GM12878 (cell line): ENCODE results near the gene TIGAR. TPM values are rescaled to one million over a fixed set of nuclear protein-coding genes. Genes with fewer than 3 reads are reported as not detected.
A peak's percentile ranks its signal among the peaks of the same experiment; 100 is the strongest.

Experiments used
- ATAC-seq: fragments of 200-7000 bp; cut with Tn5 transposase; 3 replicates; pipeline ENCODE4 v1.9.1; 2020; ENCODE audit warnings: mild to moderate bottlenecking, moderate library complexity
- BruUV-seq: library from RNA; stranded (reverse); fragments of 400-500 nt; replicated peaks from 2 replicates; lab custom pipeline; 2021; lab: Mats Ljungman, UMichigan
- CTCF ChIA-PET: fragments of 300-600 bp; sonication (Branson Sonifier 250); formaldehyde crosslinking; extraction: SDS; loops from one replicate; lab custom pipeline; 2021; ENCODE audit warnings: inconsistent platforms; lab: Yijun Ruan, JAX
- POLR2A ChIA-PET: fragments of 350-600 bp; formaldehyde crosslinking; extraction: SDS; loops from one replicate; lab custom pipeline; 2021; ENCODE audit warnings: inconsistent platforms; lab: Charles Lee
- RAD21 ChIA-PET: fragments of 300-600 bp; sonication (Branson Sonifier 250); formaldehyde crosslinking; loops from one replicate; lab custom pipeline; 2023; ENCODE audit warnings: antibody characterized with exemption; ENCODE audit not compliant: unreplicated experiment; lab: Charles Lee
- SMC1A ChIA-PET: fragments of 300-600 bp; sonication (Branson Sonifier 250); formaldehyde crosslinking; loops from one replicate; lab custom pipeline; 2023; ENCODE audit not compliant: unreplicated experiment, uncharacterized antibody; lab: Charles Lee
- DNase-seq: peaks from one replicate; pipeline ENCODE4 v3.0.0-alpha.2; 2011; ENCODE audit warnings: low read depth, low spot score
- FAIRE-seq: peaks from 3 replicates; lab custom pipeline; 2011; peaks lifted over from hg19 to GRCh38; lab: Jason Lieb, UNC
- H2AFZ ChIP-seq: 2 replicates; pipeline ENCODE4 v1.6.0; 2011; ENCODE audit warnings: low read depth, low read length, control low read depth; ENCODE audit not compliant: control insufficient read depth
- H3K27ac ChIP-seq: 2 replicates; pipeline ENCODE4 v1.5.1; 2011; ENCODE audit warnings: control low read depth; ENCODE audit not compliant: control insufficient read depth, insufficient read depth
- H3K27me3 ChIP-seq, 2 experiments: replicated peaks in 1 of 2; 2 replicates each; pipeline versions ENCODE4 v1.6.0 to v1.6.1; 2011; ENCODE audit warnings: low read length in 1 of 2; ENCODE audit not compliant: control insufficient read depth in 2 of 2, insufficient read depth in 2 of 2
- H3K36me3 ChIP-seq, 2 experiments: 2 replicates each; pipeline ENCODE4 v1.5.1; 2011; ENCODE audit warnings: low read length in 1 of 2; ENCODE audit not compliant: control insufficient read depth in 2 of 2, insufficient read depth in 2 of 2
- H3K4me1 ChIP-seq: 2 replicates; pipeline ENCODE4 v1.6.1; 2011; ENCODE audit warnings: mild to moderate bottlenecking, low read length, moderate library complexity, mixed read lengths; ENCODE audit not compliant: control insufficient read depth, insufficient read depth
- H3K4me2 ChIP-seq: 2 replicates; pipeline ENCODE4 v1.6.0; 2011; ENCODE audit warnings: control low read depth; ENCODE audit not compliant: control insufficient read depth, insufficient read depth
- H3K4me3 ChIP-seq: fragments of 200-600 bp; sonication (generic); 2 replicates; pipeline ENCODE4 v1.5.1; 2016
- H3K79me2 ChIP-seq: 2 replicates; pipeline ENCODE4 v1.6.0; 2011; ENCODE audit warnings: low read length; ENCODE audit not compliant: control insufficient read depth, insufficient read depth
- H3K9ac ChIP-seq: 2 replicates; pipeline ENCODE4 v1.8.0; 2011; ENCODE audit warnings: low read length, control low read depth, mixed read lengths; ENCODE audit not compliant: control insufficient read depth, insufficient read depth
- H3K9me3 ChIP-seq: replicated peaks from 3 replicates; pipeline ENCODE4 v1.5.1; 2011; ENCODE audit warnings: mild to moderate bottlenecking, low read length; ENCODE audit not compliant: control insufficient read depth, insufficient read depth
- H4K20me1 ChIP-seq: 2 replicates; pipeline ENCODE4 v1.6.0; 2011; ENCODE audit not compliant: control insufficient read depth, insufficient read depth
- JUND ChIP-seq: IDR thresholded peaks from 2 replicates; pipeline ENCODE4 v1.6.1; 2012; ENCODE audit warnings: low read depth, mild to moderate bottlenecking, low read length, improper control_type of control experiment, moderate library complexity
- LARP7 ChIP-seq: fragments of 450-650 bp; IDR thresholded peaks from 2 replicates; pipeline ENCODE4 v1.6.1; 2017; ENCODE audit warnings: mild to moderate bottlenecking
- POLR2A ChIP-seq: IDR thresholded peaks from 2 replicates; pipeline ENCODE4 v1.6.1; 2011; ENCODE audit warnings: low read depth, mild to moderate bottlenecking, low read length
- POLR2AphosphoS5 ChIP-seq: IDR thresholded peaks from 2 replicates; pipeline ENCODE4 v1.6.1; 2011; ENCODE audit warnings: mild to moderate bottlenecking, low read length, inconsistent platforms
- ZBED1 ChIP-seq: IDR thresholded peaks from 2 replicates; pipeline ENCODE4 v1.6.1; 2016; ENCODE audit warnings: borderline replicate concordance
- WGBS: methylation state at CpG from one replicate; pipeline ENCODE4 v1.1.6; 2016; ENCODE audit warnings: low lambda C conversion rate; ENCODE audit not compliant: insufficient replicate concordance, insufficient coverage; ENCODE audit errors: missing lambda C conversion rate; 5-methylcytosine and 5-hydroxymethylcytosine counted together
- in situ Hi-C: fragments of 300-500 bp; cut with MboI; formaldehyde crosslinking; loops from 9 replicates; pipeline ENCODE4 v1.14.3; 2018; ENCODE audit warnings: mixed read lengths
- intact Hi-C: fragments of 100-400 bp; cut with micrococcal nuclease; formaldehyde crosslinking; loops from one replicate; pipeline ENCODE4 v1.14.2; 2022; ENCODE audit not compliant: unreplicated experiment
- polyA plus RNA-seq, 11 experiments: library from polyadenylated mRNA; depleted of rRNA in 4 of 11; unstranded in 6 of 11; stranded (reverse) in 5 of 11; fragments of >200 nt; fragmentation: Nextera tagmentation in 4 of 11; fragmentation: Illumina TruSeq in 1 of 11; extraction: Ambion mirVana in 4 of 11; extraction: Trizol in 1 of 11; gene quantifications; 1 replicate in 1 of 11; 2 replicates in 10 of 11; pipeline versions ENCODE4 v1.2.1 to v1.2.3, GENCODE V29; 2011 to 2016; ENCODE audit warnings: inconsistent platforms in 2 of 11, missing spikeins in 2 of 11, low read depth in 1 of 11
- total RNA-seq, 4 experiments: library from RNA; depleted of rRNA in 3 of 4; stranded (reverse); fragments of >200 nt in 3 of 4; fragmentation: Illumina TruSeq in 1 of 4; extraction: Trizol in 1 of 4; gene quantifications; 2 replicates each; pipeline versions ENCODE4 v1.2.1 to v1.2.3, GENCODE V29; 2013 to 2021
- TF ChIP-seq, protein P1 (sequence below): fragments of 450-650 bp; IDR thresholded peaks from 2 replicates; pipeline ENCODE4 v1.6.1; 2014; ENCODE audit warnings: mild to moderate bottlenecking
- TF ChIP-seq, protein P2 (sequence below): fragments of 450-650 bp; IDR thresholded peaks from 2 replicates; pipeline ENCODE4 v1.6.1; 2017; ENCODE audit warnings: low read depth, mild to moderate bottlenecking, moderate library complexity

Gene TIGAR
- total and polyA plus RNA-seq, 10 of the 15 experiments (the other 5 are each of a cell fraction or from before 2014, with no cell fraction given): 7.6 to 45.7 (median 16.5) TPM

DNA sequence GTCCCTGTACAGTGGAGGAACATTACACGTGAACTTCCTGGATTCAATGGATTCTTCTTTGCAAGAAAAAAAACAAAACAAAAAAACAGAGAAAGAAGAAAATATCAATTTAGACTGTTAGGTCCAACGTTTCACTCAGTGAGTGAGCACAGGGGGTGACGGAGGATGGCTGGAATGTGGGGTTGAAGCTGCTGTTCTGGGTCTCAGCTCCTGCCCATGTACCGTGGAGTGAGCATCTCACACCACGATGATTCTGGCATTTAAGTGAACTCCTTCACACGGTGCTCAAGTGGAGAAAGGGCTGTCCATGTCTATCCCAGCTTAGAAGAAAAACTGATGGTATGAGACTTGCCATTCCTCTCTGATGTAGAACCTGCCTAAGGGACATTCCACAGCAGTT lies 24.3 kb upstream of the TIGAR start (continued):
- TF ChIP-seq, protein P1, sequence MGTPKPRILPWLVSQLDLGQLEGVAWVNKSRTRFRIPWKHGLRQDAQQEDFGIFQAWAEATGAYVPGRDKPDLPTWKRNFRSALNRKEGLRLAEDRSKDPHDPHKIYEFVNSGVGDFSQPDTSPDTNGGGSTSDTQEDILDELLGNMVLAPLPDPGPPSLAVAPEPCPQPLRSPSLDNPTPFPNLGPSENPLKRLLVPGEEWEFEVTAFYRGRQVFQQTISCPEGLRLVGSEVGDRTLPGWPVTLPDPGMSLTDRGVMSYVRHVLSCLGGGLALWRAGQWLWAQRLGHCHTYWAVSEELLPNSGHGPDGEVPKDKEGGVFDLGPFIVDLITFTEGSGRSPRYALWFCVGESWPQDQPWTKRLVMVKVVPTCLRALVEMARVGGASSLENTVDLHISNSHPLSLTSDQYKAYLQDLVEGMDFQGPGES: no peak
- TF ChIP-seq LARP7 (no peak), JUND (no peak)

DNA sequence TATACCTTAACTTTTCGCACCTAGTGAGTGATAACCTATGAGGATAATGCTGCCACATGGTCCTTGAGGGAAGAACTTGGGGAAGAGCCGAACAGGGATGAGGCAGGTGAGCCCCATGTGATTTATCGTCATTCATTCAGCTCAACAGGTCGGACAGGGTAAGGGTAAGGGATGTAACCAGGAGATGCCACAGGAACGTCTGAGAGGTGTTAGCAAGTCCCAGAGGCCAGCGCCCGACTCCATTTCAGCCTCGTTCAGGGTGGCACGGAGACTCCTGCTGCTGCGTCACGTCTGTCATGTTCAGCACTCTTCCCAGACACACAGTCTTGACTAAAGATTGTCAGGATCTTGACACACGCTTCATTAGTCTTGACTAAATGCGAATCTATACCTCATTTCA lies 23.4 kb upstream of the TIGAR start:
- CTCF ChIA-PET: interaction anchor here (1.3 kb wide), 1 partner anchor 21 kb away, joined by 4 read pairs; no protein-coding TSS in a partner anchor
- ATAC-seq: no peak
- no peak overlapping the region for H3K4me2 ChIP-seq
- no peak overlapping the region for H3K4me3 ChIP-seq
- in situ Hi-C loops: no loop called here
- SMC1A ChIA-PET: interaction anchor here (1.1 kb wide), 1 partner anchor 14 kb away, joined by 4 read pairs; no protein-coding TSS in a partner anchor
- peak; percentile 66; the same call in 1 of the 2 replicates for TF ChIP-seq POLR2AphosphoS5
- no peak for TF ChIP-seq ZBED1
- peak; percentile 46; the same call in 1 of the 2 replicates for TF ChIP-seq POLR2A
- TF ChIP-seq, protein P2, sequence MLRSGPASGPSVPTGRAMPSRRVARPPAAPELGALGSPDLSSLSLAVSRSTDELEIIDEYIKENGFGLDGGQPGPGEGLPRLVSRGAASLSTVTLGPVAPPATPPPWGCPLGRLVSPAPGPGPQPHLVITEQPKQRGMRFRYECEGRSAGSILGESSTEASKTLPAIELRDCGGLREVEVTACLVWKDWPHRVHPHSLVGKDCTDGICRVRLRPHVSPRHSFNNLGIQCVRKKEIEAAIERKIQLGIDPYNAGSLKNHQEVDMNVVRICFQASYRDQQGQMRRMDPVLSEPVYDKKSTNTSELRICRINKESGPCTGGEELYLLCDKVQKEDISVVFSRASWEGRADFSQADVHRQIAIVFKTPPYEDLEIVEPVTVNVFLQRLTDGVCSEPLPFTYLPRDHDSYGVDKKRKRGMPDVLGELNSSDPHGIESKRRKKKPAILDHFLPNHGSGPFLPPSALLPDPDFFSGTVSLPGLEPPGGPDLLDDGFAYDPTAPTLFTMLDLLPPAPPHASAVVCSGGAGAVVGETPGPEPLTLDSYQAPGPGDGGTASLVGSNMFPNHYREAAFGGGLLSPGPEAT: no peak
- TF ChIP-seq, all 136 proteins: peak for 2
- no peak overlapping the region for H3K27ac ChIP-seq
- ChIA-PET RAD21 (interaction anchor here (1.6 kb wide), 1 partner anchor 180 kb away, joined by 3 read pairs; no protein-coding TSS in a partner anchor), POLR2A (no interaction called here)
- no peaks in the 10 kb centered on the region for H3K4me1 ChIP-seq
- peaks cover 45 to 52% of the 10 kb centered on the region in 2 experiments for H3K36me3 ChIP-seq
- intact Hi-C loops: no loop called here
- peaks cover 10% of the 10 kb centered on the region for H3K79me2 ChIP-seq
- 91% methylated on average over 13 of the region's 13 CpGs for WGBS
- H3K27me3 ChIP-seq: no peaks in the 10 kb centered on the region
- peaks cover 4% of the 10 kb centered on the region for H4K20me1 ChIP-seq
- H3K9me3 ChIP-seq: no peaks in the 10 kb centered on the region
- no peak overlapping the region for H2AFZ ChIP-seq
- FAIRE-seq: no peak
- no peak for DNase-seq
- BruUV-seq: no TSS peak
- no peak overlapping the region for H3K9ac ChIP-seq
